VCaP (cell line): ENCODE data around the gene PNLIPRP1.

Experiments used
- H3K27ac ChIP-seq: fragments of 450-650 bp; 2 replicates; pipeline ENCODE4 v1.5.1; 2017
- CTCF ChIP-seq: fragments of 450-650 bp; conservative IDR thresholded peaks from 2 replicates; pipeline ENCODE4 v1.5.1; 2017; ENCODE audit warnings: mild to moderate bottlenecking, moderate library complexity

PNLIPRP1 gene

GRCh38 chr10:116621934-116622655 lies 31.3 kb downstream of the PNLIPRP1 start:
- H3K27ac ChIP-seq, result no peak overlapping the region
- no peak for TF ChIP-seq CTCF

- no peak for TF ChIP-seq CTCF
Measured at GRCh38 chr10:116625845-116626244, 35.1 kb downstream of the PNLIPRP1 start.

GRCh38 chr10:116626815-116627214 lies 36.1 kb downstream of the PNLIPRP1 start:
- H3K27ac ChIP-seq, result no peak overlapping the region
- no peak for TF ChIP-seq CTCF

More at GRCh38 chr10:116625845-116626244, 35.1 kb downstream of the PNLIPRP1 start:
- H3K27ac ChIP-seq, result no peak overlapping the region

- H3K27ac ChIP-seq, result no peak overlapping the region
Measured at GRCh38 chr10:116627386-116627933, 36.7 kb downstream of the PNLIPRP1 start.

GRCh38 chr10:116629340-116629739 lies 38.6 kb downstream of the PNLIPRP1 start:
- no peak overlapping the region for H3K27ac ChIP-seq

More at GRCh38 chr10:116627386-116627933, 36.7 kb downstream of the PNLIPRP1 start:
- TF ChIP-seq CTCF, result peak; percentile 83

GRCh38 chr10:116630020-116630419 lies 39.3 kb downstream of the PNLIPRP1 start:
- no peak for TF ChIP-seq CTCF

More at GRCh38 chr10:116629340-116629739, 38.6 kb downstream of the PNLIPRP1 start:
- TF ChIP-seq CTCF, result no peak

GRCh38 chr10:116631871-116632295 lies 41.1 kb downstream of the PNLIPRP1 start:
- TF ChIP-seq CTCF, result no peak
- no peak overlapping the region for H3K27ac ChIP-seq

More at GRCh38 chr10:116630020-116630419, 39.3 kb downstream of the PNLIPRP1 start:
- H3K27ac ChIP-seq, result no peak overlapping the region
